Astrocyte of the spinal cord (primary cell): ENCODE measurements around the gene GART.
A peak's percentile ranks its signal among the peaks of the same experiment; 100 is the strongest.

Experiments used
- DNase-seq: peaks from one replicate; pipeline ENCODE4 v3.0.0; 2011; ENCODE audit warnings: low read depth, low spot score
- H3K4me3 ChIP-seq: 2 replicates; pipeline ENCODE4 v1.5.1; 2011; ENCODE audit warnings: low read depth, mild to moderate bottlenecking, low read length, moderate library complexity
- in situ Hi-C: cut with HindIII; loops from 2 replicates; pipeline ENCODE4 v1.10.0; 2017; ENCODE audit warnings: low sequenced_read_pairs
- TF ChIP-seq, protein P1 (sequence below): IDR thresholded peaks from 2 replicates; pipeline ENCODE4 v1.5.1; 2012; ENCODE audit warnings: low read depth, mild to moderate bottlenecking, low read length, inconsistent platforms

GART gene

DNA sequence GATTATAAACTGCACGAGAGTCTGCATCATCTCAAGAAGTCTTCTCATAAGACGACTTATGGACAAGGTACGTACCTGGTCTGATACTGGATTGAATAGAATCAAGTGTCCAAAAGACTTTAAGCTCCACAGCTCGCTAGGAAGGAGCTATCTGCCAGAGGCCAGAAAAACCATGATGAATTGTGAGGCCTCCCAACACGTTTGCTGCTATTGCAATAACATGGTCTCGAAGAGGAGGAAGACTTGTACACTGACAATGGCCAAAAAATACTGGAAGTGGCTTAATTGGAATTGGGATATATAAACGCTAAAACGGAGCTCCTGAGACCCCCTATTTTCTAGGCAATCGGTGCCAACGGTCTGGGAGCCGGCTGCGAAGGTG lies 50.9 kb downstream of the GART start:
- H3K4me3 ChIP-seq = peak overlapping the region; percentile 82
- in situ Hi-C loops = no loop called here
- no peak for DNase-seq
- TF ChIP-seq, protein P1, sequence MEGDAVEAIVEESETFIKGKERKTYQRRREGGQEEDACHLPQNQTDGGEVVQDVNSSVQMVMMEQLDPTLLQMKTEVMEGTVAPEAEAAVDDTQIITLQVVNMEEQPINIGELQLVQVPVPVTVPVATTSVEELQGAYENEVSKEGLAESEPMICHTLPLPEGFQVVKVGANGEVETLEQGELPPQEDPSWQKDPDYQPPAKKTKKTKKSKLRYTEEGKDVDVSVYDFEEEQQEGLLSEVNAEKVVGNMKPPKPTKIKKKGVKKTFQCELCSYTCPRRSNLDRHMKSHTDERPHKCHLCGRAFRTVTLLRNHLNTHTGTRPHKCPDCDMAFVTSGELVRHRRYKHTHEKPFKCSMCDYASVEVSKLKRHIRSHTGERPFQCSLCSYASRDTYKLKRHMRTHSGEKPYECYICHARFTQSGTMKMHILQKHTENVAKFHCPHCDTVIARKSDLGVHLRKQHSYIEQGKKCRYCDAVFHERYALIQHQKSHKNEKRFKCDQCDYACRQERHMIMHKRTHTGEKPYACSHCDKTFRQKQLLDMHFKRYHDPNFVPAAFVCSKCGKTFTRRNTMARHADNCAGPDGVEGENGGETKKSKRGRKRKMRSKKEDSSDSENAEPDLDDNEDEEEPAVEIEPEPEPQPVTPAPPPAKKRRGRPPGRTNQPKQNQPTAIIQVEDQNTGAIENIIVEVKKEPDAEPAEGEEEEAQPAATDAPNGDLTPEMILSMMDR = no peak

DNA sequence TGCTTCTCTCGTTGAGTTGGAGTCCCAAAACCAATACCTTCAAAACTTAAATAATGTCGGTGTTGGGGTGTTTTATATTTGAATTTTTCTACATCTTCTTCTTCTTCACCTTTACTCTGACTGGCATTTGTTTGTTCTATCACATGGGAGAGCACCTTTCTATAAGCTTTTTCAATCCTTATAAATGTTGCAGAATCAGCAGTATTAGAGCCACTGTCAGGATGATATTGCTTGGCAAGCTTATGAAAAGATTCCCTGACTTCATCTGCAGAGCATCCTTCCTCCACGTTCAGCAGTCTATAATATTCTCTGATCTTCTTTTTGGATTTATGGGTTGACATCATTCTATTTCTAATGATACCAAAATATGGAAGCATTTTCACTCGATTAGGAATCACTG lies 53.0 kb downstream of the GART start:
- in situ Hi-C loops = no loop called here
- TF ChIP-seq, protein P1 = no peak
- no peak for DNase-seq
- H3K4me3 ChIP-seq = no peak overlapping the region

DNA sequence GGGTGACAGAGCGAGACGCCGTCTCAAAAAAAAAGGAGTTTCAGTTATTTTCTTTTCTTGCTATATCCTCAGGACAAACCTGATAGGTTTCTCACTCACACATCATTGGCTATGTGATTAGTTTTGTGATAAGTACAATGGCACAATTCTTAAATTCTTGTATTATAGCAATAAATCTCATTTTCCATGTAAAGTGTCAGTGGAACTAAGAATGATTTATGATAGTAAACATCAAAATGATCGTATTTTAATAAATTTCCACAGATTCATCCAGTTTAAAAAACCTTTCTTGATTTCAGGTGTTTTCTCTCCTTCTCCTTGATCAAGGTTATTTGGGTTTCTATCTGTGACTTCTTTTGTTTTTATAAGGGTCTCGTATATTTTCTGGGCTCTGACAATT lies 53.9 kb downstream of the GART start:
- in situ Hi-C loops = no loop called here
- DNase-seq = no peak

DNA sequence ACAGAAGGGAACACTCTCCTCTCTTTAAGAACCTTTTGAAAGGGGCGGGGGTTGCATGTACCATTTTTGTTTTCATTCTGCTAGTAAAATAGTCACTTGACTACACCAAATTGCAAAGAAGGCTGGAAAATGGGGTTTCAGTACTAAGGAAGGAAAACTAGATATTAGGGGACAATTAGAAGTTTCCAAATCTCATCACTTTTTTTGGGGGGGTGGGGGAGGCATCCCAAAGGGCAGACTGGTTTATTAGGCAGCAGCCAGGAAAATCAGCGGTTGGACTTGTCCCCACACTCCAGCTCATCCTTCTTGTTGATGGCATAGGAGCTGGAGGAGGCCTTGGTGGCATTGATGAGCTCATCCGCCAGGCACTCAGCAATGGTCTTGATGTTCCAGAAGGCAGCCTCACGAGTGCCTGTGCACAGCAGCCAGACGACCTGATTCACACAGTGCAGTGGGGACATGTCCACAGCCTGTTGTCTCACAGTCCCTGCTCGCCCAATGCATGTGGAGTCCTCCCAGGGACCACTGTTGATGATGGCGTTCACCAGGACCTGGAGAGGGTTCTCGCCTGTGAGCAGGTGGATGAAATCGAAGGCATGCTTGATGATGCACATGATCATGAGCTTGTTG lies 60.5 kb downstream of the GART start:
- DNase-seq = no peak
- no peak overlapping the region for H3K4me3 ChIP-seq
- in situ Hi-C loops = no loop called here
- TF ChIP-seq, protein P1 = no peak

More for the DNA sequence above, 53.9 kb downstream of the GART start:
- no peak overlapping the region for H3K4me3 ChIP-seq
- TF ChIP-seq, protein P1 = no peak

DNA sequence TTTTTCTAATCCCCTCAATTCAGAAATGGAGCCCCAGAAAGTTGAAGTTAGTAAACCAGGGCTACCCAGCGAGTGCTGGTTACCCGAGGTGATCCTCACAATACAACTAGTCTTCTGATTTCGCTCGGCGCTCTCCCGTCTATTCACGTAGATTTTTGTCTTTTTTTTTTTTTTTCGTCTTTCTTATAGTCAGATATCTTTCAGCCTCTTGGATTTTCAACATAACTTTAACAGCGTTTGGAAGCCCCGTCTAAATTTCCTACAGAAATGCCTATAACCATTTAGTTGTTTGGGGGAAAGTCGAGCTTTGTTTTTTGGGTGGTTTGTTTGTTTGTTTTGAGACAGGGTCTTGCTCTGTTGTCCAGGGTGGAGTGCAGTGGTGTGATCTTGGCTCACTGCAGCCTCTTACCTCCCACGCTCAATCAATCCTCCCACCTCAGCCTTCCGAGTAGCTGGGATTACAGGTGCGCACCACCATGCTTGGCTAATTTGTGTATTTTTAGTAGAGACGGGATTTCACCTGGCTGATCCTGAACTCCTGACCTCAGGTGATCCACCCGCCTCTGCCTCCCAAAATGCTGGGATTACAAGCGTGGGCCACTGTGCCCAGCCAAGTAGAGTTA lies 61.3 kb downstream of the GART start:
- H3K4me3 ChIP-seq = peak overlapping the region; percentile 74
- DNase-seq = no peak
- in situ Hi-C loops = no loop called here
- TF ChIP-seq, protein P1 = no peak

DNA sequence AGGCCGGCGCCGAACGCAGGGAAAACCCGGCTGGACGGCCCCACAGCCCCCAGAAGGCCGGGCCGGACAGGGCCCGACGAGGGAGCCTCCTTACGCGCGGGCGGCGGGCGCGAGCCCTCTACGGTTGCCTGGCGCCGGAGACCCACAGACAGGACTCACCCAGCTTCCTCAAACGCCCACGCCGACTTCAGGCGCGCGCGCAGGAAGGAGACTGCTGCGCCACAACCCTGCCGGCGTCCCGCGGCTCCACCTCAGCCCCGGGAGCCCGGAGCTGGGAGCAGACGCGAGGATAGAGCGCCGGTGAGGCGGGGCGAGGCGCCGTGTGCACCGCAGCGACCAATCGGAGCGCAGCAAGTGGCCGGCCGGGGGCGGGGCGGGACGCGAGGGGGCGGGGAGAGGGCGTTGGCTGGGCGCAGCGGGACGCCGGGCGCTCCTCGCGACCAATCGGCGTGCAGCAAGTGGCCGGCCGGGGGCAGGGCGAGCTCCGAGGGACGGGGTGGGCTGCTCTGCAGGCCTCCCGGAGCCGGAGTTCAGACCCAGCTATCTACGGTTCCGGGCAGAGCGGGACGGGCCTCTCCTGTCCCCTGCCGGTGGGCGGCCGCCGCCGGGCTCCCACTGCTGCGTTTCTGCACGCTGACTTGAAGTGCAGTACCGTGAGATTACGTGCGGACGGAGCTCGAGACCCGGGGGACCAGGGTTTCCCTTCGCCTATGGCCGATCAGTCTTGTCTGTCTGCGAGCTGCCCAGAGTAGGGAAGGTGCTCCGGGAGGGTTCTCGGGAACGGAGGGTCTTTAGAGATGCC lies 62.0 kb downstream of the GART start, which contains the start of gene TMEM50B:
Gene TMEM50B (minus strand): TSS at position 296 of the 802 bp plus-strand sequence. CDS start 11,089 bp downstream, outside the sequence.
- DNase-seq = peak; percentile 96
- in situ Hi-C loops = no loop called here
- peak within 1 kb of the TSS; percentile 74 for H3K4me3 ChIP-seq
- TF ChIP-seq, protein P1 = peak; percentile 50
